Neural cell (in vitro differentiated cells): ENCODE measurements around the gene TBX4.

Source experiments
- CTCF ChIP-seq: fragments of 450-650 bp; IDR thresholded peaks from 2 replicates; pipeline ENCODE4 v1.5.1; 2014; ENCODE audit warnings: antibody characterized with exemption, mild to moderate bottlenecking, moderate library complexity; ENCODE audit not compliant: poor library complexity, severe bottlenecking
- TAF1 ChIP-seq: IDR thresholded peaks from 2 replicates; pipeline ENCODE4 v1.6.1; 2012; ENCODE audit warnings: low read depth

- no peak for TF ChIP-seq TAF1
- no peak for TF ChIP-seq CTCF
Observed at GRCh38 chr17:61524319-61524718, 72.1 kb downstream of the TBX4 start.
